Raji (cell line): ENCODE measurements around the gene DDX18.

Experiments used
- POLR2A ChIP-seq: IDR thresholded peaks from 2 replicates; pipeline ENCODE4 v1.6.1; 2011; ENCODE audit warnings: low read depth, low read length, control low read depth; ENCODE audit not compliant: insufficient read depth

The DDX18 gene

DNA sequence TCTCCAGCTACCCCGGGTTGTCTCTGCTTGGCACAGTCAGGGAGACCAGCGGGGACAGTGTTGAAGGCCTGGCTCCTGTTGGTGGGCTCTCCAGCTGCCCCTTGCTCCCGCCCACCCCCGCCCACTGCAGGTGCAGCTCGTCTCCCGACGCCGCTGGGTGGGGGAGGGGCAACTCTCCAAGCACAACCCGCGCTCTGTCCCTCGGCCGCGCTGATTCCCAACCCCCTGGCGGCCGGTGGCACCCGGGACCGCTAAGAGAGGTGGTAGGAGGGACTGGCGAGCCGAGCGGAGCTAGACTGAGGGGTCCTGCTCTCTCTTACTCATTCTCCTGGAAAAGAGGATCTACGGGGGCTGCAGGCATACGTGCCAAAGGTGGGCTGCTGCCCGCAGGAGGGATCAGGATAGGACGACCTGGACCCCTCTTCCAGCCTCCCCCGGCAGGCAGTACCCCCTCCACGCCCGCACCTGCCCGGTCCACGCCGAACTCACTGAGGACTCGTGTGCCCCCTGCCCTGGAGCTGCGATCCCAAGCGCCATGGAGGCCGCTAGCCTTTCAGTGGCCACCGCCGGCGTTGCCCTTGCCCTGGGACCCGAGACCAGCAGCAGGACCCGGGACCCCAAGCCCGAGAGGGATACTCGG is 44.5 kb downstream of the DDX18 start:
- TF ChIP-seq POLR2A: no peak

DNA sequence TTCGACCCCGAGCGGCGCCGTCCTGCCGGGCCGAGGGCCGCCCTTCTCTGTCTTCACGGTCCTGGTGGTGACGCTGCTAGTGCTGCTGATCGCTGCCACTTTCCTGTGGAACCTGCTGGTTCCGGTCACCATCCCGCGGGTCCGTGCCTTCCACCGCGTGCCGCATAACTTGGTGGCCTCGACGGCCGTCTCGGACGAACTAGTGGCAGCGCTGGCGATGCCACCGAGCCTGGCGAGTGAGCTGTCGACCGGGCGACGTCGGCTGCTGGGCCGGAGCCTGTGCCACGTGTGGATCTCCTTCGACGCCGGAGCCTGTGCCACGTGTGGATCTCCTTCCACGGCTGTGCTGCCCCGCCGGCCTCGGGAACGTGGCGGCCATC is 45.0 kb downstream of the DDX18 start:
- no peak for TF ChIP-seq POLR2A

GRCh38 chr2:117859924-117860647 is 45.6 kb downstream of the DDX18 start:
- no peak for TF ChIP-seq POLR2A

DNA sequence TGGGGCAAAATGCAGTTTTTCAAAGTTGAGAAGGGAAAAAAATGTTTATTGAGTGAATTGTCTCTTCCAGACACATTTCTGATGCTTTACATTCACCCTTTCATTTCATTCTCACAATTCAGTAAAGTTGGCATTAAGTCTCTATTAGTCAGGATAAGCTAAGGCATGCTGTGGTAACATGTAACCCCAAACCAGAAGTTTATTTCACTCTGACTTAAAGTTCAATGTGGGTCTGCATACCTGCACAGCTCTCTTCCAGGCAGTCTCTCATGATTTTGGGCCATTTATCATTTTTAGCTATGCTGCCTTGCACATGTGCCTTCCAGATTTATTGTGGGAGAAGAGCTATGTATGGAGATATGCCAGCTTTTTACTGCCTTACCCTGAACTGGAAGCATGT is 48.0 kb downstream of the DDX18 start:
- no peak for TF ChIP-seq POLR2A

DNA sequence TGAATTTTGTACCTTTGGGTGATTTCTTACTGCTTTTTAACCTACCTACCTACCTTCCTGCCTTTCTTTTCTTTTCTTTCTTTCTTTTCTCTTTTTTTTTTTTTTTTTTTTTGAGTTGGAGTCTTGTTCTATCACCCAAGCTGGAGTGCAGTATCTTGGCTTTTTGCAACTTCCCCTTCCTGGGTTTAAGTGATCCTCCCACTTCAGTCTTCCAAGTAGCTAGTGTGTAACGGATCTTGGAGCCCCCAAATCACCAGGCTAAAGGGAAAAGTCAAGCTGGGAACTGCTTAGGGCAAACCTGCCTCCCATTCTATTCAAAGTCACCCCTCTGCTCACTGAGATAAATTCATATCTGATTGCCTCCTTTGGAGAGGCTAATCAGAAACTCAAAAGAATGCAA is 61.3 kb downstream of the DDX18 start:
- no peak for TF ChIP-seq POLR2A

- no peak for TF ChIP-seq POLR2A
These were observed 64.5 kb downstream of the DDX18 start for GRCh38 chr2:117879003-117879402.
